COR-L47 (cell line): ENCODE data around the gene PSMC6.
"Not testable (repeated sequence)": the region's sequence is repeated elsewhere in the genome, so short reads cannot be mapped to it uniquely, and the experiment has no call there.

ENCODE experiments used
- DNase-seq: peaks from one replicate; lab custom pipeline; 2025; lab: John Stamatoyannopoulos, UW

PSMC6 gene

GRCh38 chr14:52723514-52724359 is 16.7 kb downstream of the PSMC6 start:
- DNase-seq, result no peak

DNA sequence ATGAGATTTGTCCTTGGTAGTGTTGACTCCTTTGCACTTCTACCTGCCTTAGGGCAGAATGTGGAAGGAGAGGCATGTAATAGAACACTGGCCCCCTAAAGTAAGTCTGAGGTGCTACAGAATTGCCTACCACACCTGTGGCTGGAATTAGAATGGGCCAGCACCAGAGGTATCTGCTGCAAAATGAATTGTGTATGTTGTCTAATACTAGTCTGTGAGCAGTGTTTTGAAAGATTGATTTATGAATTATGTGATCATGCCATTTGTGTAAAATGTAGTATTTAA is 17.3 kb downstream of the PSMC6 start:
- no peak for DNase-seq

GRCh38 chr14:52727509-52727908 is 20.5 kb downstream of the PSMC6 start:
- not testable (repeated sequence) for DNase-seq

- DNase-seq, result not testable (repeated sequence)
These were observed 22.0 kb downstream of the PSMC6 start for GRCh38 chr14:52729035-52729434.

DNA sequence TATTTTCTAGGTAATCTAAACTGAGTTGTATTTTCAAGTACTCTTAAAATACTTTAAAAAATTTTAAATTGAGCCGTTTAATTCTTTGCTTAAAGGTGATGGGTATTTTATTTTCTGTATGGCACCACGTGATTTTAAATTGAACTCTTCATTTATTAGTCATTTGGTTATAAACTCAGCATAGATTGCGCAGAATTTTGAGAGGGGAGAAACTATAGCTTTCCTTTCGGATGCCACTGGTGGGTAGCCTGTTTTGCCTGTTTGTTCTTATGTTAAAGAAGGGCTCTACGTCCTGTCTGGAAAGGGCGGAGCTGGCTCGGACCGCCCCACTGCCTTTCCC is 22.6 kb downstream of the PSMC6 start:
- no peak for DNase-seq

- DNase-seq, result peak; percentile 98
These were observed 23.1 kb downstream of the PSMC6 start, which contains the start of gene STYX for GRCh38 chr14:52729925-52730708. STYX (plus strand) TSS chr14:52730166; CDS start chr14:52730475, 309 bp downstream.

- DNase-seq, result no peak
These were observed 23.7 kb downstream of the PSMC6 start for GRCh38 chr14:52730709-52731111.

DNA sequence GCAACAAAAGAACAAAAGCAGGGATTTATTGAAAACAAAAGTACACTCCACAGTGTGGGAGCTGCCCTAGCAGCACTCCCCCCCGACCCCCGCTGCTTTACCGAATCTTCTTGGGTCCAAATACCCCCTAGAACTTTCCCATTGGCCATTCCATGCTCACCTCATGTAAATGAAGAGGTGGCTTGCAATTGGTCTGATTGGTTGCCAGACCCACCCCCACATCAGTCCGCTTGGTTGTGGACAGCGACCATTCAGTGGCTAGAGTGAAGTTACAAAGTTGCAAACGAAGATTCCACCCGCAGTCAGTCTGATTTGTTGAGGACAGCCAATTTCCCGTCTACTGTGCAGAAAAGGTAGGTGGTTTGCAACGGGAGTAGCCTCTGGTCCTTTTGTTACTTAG is 26.8 kb downstream of the PSMC6 start:
- no peak for DNase-seq

DNA sequence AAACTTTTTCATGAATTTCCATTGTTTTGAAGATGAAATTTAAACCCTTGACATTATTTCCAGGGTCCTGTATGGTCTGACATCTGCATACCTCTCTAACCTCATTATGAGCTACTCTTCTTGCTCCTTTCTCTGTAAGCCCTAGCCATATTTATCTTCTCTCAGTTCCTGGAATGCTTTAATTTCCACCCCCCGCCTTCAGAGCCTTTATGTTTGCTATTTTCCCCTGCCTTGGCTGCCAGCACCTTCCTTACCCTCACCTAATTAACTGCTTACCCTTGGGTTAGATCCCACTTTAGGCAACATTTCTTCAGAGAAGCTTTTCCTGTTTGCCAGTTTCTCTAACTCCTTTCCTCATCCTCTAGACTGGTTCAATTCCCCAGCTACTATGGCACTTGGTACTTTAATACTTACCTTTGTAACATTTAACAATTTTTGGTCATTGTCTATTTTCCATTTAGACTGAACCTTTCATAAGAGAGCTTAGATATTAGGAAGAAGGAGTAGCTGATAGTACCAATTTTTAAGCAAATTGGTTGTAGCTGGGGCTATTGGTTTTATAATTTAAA is 29.0 kb downstream of the PSMC6 start:
- no peak for DNase-seq

GRCh38 chr14:52738409-52738808 is 31.4 kb downstream of the PSMC6 start:
- no peak for DNase-seq

DNA sequence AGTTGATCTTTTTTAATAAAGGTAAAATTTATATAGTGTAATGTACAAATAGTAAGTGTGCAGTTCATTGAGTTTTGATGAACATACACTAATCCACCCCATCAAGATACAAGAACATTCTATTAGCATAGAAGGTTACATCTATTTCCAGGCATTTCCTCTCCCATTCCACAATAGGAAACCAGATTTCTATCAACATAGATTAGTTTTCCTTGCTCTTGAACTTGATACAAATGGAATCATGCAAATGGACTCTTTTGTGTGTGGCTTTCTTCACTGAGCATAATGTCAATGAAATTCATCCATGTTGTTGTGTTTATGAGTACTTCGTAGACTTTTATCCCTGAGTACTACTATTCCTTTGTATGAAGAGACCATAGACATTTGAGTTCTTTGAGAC is 33.8 kb downstream of the PSMC6 start:
- DNase-seq, result no peak

- no peak for DNase-seq
These were observed 34.9 kb downstream of the PSMC6 start for GRCh38 chr14:52741865-52742264.

- no peak for DNase-seq
These were observed 41.8 kb downstream of the PSMC6 start for GRCh38 chr14:52748647-52749292.

GRCh38 chr14:52755607-52756316 is 48.8 kb downstream of the PSMC6 start:
- no peak for DNase-seq

DNA sequence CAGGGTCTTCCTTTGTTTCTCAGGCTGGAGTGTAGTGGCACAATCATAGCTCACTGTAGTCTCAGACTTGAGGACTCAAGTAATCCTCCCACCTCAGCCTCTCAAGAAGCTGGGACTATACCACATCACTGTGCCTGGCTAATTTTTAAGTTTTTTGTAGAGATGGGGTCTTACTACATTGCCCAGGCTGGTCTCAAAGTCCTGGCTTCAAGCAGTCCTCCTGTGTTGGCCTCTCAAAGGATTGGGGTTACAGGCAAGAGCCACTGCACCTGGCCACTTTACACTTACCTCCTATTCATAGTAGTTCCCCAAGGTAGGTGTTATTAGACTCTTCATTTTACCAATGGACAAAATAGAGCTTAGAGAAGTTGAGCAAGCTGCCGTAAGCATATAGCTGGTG is 52.1 kb downstream of the PSMC6 start:
- no peak for DNase-seq

GRCh38 chr14:52762923-52763322 is 55.9 kb downstream of the PSMC6 start:
- not testable (repeated sequence) for DNase-seq

GRCh38 chr14:52767058-52767833 is 60.2 kb downstream of the PSMC6 start:
- no peak for DNase-seq

DNA sequence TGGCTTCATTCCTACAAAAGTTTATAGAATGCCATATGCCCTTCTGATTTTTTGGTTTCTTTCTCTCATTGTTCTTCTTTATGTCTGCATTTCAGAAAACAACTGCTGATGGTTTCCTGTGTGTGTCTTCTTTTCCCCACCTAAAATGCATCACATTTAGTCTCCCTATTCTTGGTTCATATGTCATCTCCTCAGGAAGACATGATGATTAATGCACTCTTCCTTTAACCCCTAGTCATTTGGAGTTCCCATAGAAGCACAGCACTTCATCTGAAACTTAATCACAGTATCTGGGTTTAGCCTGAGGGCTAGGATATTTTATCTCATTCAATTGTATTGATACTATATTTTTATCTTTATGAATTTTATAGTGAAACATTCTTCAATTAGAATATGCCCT is 62.9 kb downstream of the PSMC6 start:
- no peak for DNase-seq

DNA sequence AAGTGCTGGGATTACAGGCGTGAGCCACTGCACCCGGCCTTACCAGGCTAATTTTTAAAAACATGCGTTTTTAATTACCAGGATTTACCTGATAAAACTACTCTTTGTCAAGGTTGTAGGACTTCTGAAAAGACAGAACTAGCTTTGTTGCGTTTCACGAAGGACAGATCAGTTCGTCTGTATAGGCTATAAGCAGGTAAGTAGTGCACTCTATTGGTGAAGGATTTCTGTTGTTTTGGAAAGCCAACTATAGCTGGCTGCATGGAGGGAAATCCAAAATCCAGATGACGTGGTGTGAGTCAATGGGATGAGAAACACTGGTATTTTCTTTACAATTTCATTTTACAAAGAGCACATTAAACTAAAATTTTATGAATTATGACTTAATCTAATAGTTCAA is 69.8 kb downstream of the PSMC6 start:
- no peak for DNase-seq
